Fibroblast of skin of right quadriceps (primary cell): ENCODE measurements around the gene IRAG1.

Experiments
- DNase-seq: peaks from one replicate; pipeline ENCODE4 v3.0.0-alpha.2; 2013

Gene IRAG1

DNA sequence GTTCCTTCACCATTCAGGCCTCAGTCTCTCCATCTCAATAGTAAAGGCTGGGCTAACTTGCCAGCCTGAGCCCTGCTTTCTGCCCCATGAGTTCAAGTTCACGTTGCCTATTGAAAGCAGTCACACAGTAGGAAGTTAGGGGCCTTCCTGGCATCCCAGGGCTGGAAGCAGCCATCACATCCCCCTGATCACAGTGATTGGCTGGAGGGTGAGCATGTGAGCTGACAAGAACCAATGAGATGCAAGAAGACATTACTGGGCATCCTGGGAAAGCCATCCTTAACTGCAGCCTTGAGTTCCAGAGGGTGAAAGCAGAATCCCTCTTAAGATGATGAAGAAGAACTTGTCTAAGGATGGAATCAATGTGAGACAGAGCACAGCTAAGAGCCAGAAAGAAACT, 29.1 kb downstream of the IRAG1 start:
- no peak for DNase-seq

DNA sequence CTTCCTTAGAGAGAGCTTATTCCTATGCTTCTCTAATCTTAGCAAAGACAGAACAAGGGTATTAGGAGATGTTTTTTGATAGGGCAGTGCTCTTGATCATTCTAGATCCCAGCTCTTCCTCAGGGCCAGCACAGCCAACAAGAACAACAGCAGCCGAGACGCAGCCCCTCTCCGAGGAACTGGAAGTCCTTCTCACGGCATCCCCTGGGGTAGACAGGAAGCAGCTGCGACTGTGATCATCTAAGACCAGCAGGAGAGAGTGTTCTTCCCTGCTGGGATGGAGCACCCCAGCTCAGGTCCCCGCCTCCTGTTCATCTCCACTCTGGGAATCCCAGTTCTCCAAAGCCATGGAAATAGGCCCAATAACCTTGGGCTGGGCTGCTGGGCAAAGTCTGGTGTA, 29.6 kb downstream of the IRAG1 start:
- no peak for DNase-seq

DNA sequence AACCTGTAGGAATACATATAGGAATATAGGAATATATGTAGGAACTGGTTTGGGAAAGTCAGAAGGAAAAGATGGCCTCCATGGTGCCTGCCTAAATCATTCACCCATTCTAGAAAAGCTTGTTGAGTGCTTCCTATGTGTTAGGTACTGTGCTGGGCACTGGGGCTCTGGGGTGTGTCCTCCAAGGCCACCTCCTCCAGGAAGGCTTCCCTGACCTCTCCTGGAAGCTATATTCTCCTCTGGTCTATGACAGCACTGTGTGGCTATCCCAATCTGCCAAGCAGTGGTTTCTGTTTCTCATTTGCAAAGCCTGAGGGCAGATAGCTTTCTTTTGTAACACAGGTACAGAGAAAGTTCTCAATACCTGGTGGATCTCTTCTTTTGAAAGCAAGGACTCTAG, 30.2 kb downstream of the IRAG1 start:
- no peak for DNase-seq

DNA sequence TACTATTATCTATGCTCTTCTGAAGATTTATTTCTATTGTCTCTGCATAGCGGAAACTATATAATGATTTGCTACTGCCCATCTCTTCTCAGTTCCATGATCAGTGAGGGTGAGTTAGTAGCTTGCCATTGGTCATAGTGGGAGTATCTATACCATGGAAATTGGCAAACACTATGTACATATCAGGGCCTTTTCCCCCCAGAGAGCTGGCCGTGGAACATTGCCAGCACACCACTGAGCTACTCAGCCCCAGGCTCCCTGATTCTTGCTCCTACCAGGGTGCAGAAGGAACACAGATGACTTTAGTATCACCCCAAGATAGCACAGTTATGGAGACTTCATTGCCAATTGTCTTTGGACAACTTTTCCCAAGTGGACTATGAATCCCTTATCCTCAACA, 33.2 kb downstream of the IRAG1 start:
- no peak for DNase-seq

DNA sequence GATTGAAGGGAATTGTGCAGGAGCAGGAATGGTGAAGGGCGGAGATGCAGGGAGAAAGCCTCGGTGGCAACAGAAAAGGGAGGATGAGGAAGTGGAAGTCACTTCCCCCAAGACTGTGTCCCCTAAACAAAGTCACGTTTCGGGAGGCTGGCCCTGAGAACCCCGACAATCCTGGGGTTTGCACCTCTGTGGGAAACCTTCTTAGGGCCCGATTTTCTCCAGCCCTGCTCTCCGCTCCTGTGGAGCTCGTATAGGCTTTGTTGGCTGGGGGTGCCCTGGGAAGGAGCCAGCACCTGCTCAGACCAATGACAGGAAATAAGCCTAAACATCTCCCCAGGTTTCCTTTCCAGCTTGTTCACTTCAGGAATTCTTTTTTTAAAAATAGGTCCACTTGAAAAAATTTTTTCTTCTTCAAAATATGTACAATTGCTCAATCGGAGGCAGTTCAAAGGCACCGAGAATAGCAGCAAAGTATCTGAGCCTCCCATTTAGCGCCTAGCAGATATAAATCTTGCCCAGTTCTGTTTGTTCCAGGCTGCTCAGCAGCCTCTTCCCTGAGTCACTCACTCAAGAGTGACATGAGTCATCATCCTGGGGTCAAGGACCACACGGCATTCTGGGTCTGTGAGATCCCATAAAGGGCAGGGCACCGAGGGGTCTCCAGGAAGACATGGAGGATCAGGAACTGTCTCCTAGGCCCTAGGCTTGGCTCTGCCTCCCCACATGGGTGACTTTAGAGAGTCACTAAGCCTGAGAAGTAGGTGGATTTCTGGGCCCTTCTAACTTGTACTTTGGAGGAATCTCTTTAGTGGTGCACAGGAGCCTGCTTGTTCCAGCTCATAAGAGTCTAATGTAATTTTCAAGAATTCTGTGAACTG, 34.0 kb downstream of the IRAG1 start:
- peak; percentile 95 for DNase-seq

DNA sequence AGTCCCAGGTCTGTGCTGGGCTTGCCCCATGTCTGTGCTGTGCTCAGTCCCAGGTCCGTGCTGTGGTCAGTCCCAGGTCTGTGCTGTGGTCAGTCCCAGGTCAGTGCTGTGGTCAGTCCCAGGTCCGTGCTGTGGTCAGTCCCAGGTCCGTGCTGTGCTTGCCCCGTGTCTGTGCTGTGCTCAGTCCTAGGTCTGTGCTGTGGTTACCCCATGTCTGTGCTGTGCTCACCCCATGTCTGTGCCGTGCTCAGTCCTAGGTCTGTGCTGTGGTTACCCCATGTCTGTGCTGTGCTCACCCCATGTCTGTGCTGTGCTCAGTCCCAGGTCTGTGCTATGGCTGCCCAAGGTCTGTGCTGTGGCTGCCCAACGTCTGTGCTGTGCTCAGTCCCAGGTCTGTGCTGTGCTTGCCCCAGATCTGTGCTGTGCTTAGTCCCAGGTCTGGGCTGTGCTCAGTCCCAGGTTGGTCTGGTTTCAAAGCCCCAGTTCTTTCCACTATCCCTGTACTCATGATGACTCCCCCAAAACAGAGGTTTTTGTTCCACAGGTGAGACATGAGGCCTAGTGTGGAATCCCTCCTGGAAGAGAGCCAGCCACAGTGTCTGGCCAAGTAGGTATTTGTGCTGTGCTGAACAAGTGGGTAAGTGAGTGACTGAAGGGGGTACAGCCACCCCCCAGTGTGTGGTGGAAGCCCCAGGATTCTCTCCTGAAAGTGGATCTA, 34.8 kb downstream of the IRAG1 start:
- DNase-seq, result no peak

DNA sequence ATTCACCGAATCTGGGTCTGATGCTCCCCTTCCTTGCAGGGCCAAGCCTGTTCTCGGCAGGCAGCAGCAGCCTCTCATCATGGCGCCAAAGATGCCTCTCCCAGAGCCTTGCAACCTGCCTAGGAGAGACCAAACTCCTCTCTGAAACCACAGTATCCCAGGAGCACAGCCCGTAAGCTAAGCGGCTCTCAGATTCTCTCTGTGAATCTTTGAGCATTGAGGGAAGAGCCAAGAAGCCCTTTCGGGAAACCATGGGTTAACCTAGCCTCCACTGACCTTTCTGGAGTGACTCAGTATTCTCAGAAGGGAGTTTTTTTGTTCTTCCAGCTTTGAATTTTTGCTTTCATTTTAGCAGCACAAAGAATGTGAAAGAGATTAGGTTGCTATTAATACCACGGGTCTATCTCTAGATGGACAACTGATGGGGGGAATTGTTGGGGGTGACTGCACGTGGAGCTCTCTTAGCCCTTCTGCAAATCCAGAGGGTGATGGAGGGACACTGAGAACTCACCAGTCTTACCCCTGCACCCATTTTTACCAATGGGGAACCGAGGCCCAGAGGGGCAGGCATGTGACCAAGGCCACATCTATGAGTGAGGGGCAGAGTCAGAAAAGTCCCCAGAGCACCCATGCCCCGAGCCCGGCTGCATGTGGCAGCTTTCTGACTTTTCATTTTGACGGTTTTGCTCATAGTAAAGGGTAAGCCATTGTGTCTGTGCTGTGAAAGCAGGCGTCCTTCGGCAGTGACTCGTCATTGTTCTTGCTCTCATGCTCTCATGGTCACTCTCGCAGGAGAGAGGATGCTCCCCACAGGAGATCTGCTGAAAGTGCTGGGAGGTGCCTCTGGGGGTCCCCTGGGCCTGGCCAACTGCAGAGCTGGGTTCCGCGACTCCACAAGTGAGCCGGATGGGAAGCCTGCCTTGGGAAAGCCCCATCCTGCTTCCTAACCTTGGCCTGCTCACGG, 36.0 kb downstream of the IRAG1 start:
- DNase-seq, result peak; percentile 83

DNA sequence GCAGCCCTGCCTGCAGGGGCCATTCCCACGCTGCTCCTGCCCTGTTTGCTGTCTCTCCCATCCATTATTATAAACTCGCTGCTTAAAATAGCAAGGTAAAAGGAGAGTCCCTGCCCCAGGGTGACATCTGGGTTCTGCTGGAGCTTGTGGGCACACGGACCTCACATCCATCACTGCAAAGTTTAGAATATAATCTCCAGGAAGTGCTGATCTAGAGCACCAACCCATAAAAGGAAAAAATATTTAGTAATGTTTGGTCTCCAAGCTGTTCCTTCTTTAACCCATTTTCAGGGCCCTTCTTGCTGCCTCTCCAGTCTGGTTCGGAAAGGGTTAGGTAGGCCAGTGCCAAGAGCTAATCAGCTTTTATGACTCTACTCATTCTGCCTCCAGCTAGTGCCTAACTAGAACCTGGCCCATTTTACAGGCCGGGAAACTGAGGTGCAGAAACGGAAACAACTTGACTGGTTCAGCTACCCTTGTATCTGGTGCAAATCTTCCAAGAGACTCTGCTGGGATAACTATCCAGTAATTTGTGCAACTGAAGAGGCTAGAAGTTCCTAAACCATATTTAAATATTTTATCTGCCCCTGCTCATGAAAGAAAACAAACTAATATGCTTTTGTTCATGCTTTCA, 37.5 kb downstream of the IRAG1 start:
- DNase-seq, result no peak

DNA sequence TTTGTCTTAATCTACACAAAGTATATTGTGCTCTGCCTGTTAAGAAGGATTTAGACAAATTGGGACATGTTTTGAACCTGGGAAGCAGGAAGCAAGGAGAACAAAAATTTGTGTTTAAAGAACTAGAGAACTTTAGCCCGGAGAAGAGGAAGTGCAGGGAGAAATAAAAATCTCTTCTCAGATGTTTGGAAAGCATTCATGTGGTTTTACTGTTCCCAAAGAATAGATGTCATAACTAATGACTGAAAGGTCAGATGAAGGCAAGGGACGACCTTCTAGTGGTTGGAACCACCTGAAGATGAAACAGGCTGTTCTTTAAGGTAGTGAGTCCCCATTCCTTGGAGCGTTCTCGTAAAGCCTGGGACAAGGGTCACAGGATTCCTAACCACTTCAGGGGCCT, 38.3 kb downstream of the IRAG1 start:
- DNase-seq, result no peak

DNA sequence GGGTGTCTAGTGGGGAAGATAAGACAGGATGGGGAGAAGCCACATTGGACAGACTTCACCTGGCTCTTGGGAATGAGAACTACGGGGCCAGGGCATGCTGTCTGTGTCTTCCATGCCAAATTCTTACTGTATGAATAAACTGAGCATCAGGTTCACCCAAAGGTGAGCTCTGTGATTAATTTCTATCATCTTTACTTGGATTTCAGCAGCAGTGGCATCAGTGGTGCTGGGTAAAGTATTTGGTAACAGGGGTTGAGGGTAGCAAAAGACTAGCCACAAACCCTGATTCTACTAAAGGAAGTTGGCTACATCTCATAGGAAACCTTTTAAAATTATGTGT, 38.8 kb downstream of the IRAG1 start:
- no peak for DNase-seq

DNA sequence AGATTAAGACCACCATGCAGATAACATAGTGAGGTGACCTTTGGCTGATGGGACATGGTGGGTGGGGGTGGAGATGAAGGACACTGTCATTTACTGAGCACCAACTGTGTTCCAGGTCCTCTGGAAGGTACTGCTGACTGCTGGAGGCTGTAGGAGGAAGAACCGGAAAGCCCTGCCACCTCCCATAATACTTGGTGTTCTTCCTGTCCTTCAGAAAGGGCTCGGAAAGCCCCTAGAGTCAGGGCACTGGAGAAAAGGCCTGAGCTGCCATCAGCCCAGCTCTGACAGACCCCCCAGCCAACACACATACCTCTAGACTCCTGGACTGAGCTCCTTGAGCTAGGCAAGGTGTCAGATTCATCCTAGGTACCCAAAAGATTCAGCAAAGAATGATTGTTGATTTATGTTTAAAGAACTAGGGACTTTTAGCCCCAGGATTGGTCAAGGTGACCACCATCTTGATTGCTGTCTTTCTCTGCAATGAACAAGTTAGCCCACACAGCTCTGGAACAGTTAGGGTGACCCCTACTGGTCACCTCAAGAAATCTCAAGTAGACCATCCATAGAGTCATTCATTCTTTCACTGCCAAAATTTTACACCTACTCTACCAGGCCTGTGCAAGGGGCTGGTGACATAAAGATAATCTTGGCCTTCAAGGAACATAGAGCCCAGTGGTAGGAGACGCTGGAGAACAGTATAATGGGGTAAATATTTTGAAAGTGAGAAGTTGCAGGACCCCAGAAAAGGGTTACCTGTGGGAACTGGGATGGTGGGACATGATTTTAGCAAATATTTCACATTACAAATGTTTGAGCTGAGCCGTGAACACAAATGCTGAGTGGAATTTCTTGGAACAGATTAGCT, 39.4 kb downstream of the IRAG1 start:
- DNase-seq, result peak; percentile 56

DNA sequence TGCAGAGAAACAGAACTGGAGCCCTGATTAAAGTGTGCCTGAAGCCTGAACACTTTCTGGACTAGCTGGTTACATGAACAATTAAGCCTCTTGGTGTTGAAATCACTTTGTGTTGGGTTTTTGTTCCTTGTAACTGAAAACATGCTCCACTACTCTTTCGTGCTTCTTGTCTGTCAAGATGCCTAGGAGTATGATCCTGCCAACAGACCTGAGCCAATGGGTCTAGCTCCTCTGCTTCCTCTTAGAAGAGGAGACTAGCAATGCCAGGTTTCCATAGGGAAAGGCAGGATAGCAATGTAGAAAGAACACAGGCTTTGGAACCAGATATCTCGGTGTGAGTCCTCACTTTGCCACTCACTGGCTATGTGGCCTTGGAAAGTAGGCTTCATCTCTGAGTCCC, 40.3 kb downstream of the IRAG1 start:
- DNase-seq, result no peak

DNA sequence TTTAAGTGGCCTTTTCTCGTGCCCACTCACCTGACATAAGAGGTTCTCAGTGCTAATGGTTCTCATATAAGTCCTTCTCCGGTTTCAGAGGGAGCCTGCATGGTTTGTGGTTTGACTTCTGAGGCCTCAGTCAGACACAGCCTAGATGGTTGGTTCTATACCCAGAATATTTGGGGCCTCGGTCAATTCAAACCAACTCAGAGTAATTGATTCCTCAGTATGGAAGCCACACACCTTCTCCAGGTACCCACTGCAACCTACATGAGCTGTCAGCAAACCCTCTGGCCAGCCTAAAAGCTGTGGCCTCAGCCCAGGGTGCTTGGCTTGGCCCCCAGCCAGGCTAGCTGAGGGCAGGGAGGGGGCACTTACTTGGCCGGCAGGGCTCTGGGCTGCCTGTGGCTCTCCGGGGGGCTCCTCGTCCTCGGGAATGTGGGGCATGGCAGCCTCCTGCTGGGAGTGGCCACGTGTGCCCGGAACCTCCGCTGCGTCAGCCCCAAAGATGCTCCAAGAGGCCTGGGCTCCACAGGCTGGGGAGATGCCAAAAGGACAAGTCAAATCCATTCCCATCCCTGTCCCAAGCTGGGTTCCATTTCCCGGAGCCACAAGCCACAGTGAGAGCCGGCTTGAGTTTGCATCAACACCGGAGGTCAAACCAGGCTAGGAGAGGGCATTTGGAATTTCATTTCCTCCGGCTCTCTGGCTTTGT, 41.7 kb downstream of the IRAG1 start:
- no peak for DNase-seq

DNA sequence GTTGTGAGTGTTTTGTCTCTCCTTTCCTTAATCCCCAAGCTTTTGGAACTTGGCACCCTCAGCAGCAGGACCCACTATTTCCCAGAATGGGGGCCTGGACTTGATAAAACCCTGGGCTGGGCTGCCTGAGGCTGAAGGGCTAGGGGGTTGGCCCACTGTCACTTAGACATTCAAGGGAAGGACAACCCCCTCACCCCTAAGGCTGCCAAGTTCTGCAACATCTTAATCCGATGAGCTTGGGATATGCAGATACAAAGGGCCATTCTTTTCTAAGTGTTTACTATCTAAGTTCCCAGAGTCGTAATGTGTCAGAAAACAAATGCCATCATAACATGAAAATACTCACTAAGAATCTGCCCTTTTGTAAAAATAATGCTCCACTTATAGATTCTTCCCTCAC, 42.9 kb downstream of the IRAG1 start:
- DNase-seq, result no peak

DNA sequence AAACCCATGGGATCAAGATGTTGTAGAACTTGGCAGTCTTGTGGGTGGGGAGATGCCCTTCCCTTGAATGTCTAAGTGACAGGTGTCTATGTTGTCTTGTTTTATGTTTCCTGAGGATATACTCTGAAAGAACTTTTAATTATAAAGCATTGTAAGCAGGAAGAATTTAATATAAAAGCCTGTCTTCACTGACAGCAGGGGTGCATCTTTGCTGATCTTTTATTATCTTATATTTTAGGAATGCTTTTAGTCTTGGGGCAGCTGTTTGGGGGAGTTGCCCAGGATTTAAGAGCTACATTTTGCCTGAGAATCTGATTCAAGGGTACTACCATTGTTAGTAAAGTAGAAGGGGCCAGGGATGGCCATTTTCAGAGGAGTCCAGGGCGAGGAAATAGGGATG, 43.4 kb downstream of the IRAG1 start:
- no peak for DNase-seq

DNA sequence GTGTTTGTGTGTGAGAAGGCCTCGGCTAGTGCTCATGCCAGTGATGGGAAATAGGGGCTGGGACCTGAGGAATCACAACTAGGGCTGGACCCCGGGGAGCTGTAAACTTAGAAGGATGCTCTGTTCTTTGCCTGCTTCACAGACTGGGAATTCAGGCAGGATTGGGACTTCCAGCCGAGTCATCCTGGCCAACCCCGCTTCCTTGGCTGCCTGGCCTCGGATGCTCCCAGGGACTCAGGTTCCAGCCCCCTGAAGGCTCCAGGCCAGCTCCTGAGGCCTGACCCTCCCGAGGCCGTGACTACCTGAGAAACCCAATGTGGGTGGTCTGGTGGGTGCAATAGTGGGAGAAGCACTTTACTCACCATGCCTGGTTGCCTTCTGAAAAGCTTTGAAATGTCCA, 44.7 kb downstream of the IRAG1 start:
- DNase-seq, result peak; percentile 50

DNA sequence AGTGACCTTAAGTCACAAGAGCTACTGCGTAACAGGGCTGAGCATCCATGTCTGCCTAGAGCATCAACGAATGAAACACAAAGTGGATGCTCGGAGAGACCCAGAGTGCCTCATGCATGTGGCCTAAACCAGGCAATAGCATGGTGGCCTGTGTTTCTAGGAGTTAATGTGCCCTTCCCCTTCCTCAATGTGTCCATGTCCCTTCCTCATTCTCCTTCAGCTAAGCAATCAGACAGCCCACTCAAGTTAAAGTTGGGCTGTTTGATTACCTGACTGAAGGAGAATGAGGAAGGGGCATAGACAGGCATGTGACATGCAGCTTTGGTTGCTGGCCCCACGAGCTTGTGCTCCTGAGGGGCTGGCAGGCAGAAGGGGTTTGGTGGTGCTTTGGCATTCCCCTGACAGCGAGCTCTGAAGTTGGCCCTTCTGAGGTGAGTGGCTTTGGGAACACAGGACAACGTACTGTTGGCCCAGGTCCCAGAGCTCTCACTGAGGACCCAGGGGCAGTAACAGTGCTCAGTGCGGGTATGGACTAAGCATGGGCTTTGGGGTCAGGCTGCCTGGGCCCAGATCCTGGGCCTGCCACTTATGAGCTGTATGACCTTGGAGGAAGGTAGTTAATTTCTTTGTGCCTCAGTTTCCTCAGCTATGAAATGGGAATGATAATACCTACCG, 46.7 kb downstream of the IRAG1 start:
- DNase-seq, result no peak

DNA sequence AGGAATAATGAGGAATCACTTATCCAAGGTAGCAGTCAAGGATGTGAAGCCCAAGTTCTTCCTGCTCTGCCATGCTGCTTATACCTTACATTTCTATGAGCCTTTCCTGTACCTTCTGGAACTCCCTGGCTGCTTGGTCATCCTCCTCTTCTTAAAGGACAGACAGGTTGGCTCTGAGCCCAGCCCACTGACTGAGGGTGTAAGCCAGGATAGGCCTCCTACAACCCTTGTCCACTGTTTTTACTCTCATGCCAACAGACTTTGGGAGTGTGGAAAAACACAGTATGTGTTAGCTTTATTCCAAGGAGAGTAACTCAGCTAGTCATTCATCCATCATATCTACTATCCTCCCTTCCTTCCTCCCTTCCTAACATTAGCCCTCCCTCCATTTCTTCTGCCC, 47.5 kb downstream of the IRAG1 start:
- DNase-seq, result no peak

DNA sequence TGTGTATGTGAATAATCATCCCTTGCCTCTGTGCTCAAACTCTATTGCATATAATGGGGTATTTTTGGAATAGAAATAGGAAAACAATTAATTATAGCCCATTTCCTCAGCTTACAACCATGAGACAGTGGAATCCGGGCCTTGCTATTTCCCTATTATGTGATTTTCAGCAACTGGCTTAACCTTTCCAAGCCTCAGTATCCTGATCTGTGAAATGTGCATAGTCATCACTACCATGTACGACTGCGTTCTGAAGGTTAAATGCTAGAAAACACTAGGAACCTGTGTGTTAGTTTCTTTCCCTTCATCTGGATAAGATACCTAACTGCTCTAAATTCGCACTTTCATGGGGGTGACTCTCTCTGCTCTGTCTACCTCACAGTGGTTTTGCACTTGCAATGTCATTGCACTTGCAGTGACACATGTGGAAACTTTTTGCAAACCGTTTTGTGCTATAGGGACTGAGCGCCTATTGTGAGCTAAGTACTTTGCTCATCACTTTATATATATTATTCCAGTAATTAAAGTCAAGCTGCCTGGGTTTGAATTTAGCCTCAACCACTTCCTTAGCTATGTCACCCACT, 48.3 kb downstream of the IRAG1 start:
- no peak for DNase-seq
